WTC11 (cell line): ENCODE results near the gene CFAP97. TPM values are rescaled to one million over a fixed set of nuclear protein-coding genes. Genes with fewer than 3 reads are reported as not detected.
A peak's percentile ranks its signal among the peaks of the same experiment; 100 is the strongest.

Experiments
- ATAC-seq: fragments of 200-7000 bp; cut with Tn5 transposase; 2 replicates; pipeline ENCODE4 v1.10.0; 2021; ENCODE audit warnings: mild to moderate bottlenecking, moderate library complexity
- CTCF ChIA-PET: fragments of 300-600 bp; sonication (Branson Sonifier 250); formaldehyde crosslinking; loops from one replicate; lab custom pipeline; 2021; ENCODE audit warnings: antibody characterized with exemption; lab: Charles Lee
- POLR2A ChIA-PET: fragments of 350-600 bp; sonication (Branson Sonifier 250); formaldehyde crosslinking; loops from one replicate; lab custom pipeline; 2021; ENCODE audit warnings: antibody characterized with exemption; lab: Charles Lee
- DNase-seq: peaks from one replicate; pipeline ENCODE4 v3.0.0; 2021; ENCODE audit warnings: low spot score
- H3K27ac Mint-ChIP-seq: 2 replicates; pipeline ENCODE4 v1.8.0; 2021; ENCODE audit warnings: mixed read lengths
- H3K27me3 Mint-ChIP-seq: 2 replicates; pipeline ENCODE4 v1.8.0; 2021; ENCODE audit warnings: low read depth, mild to moderate bottlenecking, moderate library complexity, mixed read lengths
- H3K36me3 Mint-ChIP-seq: 2 replicates; pipeline ENCODE4 v1.8.0; 2021; ENCODE audit warnings: mixed read lengths
- H3K4me1 Mint-ChIP-seq: 2 replicates; pipeline ENCODE4 v1.8.0; 2022; ENCODE audit warnings: mixed read lengths
- H3K4me3 Mint-ChIP-seq: 2 replicates; pipeline ENCODE4 v1.8.0; 2021; ENCODE audit warnings: mild to moderate bottlenecking, moderate library complexity, mixed read lengths
- H3K9me3 Mint-ChIP-seq: 2 replicates; pipeline ENCODE4 v1.8.0; 2021; ENCODE audit warnings: mixed read lengths
- AFF4 ChIP-seq: sonication (generic); formaldehyde crosslinking; IDR thresholded peaks from 2 replicates; pipeline ENCODE4 v1.8.1; 2023; ENCODE audit warnings: mild to moderate bottlenecking, missing genetic modification reagents, borderline replicate concordance
- ATF2 ChIP-seq: sonication (generic); formaldehyde crosslinking; IDR thresholded peaks from 2 replicates; pipeline ENCODE4 v1.8.1; 2022; ENCODE audit warnings: low read depth, missing genetic modification reagents, borderline replicate concordance
- CREB1 ChIP-seq: sonication (generic); formaldehyde crosslinking; IDR thresholded peaks from 2 replicates; pipeline ENCODE4 v1.8.0; 2023; ENCODE audit warnings: mild to moderate bottlenecking, missing genetic modification reagents
- EMX1 ChIP-seq: fragments of 250-450 bp; sonication (Bioruptor Pico); IDR thresholded peaks from 2 replicates; pipeline ENCODE4 v1.8.0; 2021; ENCODE audit warnings: mild to moderate bottlenecking
- FOXJ3 ChIP-seq: sonication (generic); formaldehyde crosslinking; IDR thresholded peaks from 2 replicates; pipeline ENCODE4 v1.9.0; 2021; ENCODE audit warnings: missing genetic modification reagents, mild to moderate bottlenecking, borderline replicate concordance
- FOXK1 ChIP-seq: sonication (generic); formaldehyde crosslinking; IDR thresholded peaks from 2 replicates; pipeline ENCODE4 v1.8.0; 2022; ENCODE audit warnings: mild to moderate bottlenecking, moderate library complexity, missing genetic modification reagents
- HMGA2 ChIP-seq: fragments of 250-450 bp; sonication (Bioruptor Pico); IDR thresholded peaks from 2 replicates; pipeline ENCODE4 v1.4.0; 2021; ENCODE audit warnings: mild to moderate bottlenecking, moderate library complexity
- IRF2 ChIP-seq: sonication (generic); formaldehyde crosslinking; IDR thresholded peaks from 2 replicates; pipeline ENCODE4 v1.8.0; 2022; ENCODE audit warnings: low read depth, missing genetic modification reagents, borderline replicate concordance
- JUN ChIP-seq: sonication (generic); formaldehyde crosslinking; IDR thresholded peaks from 2 replicates; pipeline ENCODE4 v1.8.0; 2023; ENCODE audit warnings: mild to moderate bottlenecking, missing genetic modification reagents
- NFYB ChIP-seq: sonication (generic); formaldehyde crosslinking; conservative IDR thresholded peaks from 2 replicates; pipeline ENCODE4 v1.8.0; 2022; ENCODE audit warnings: low read depth, missing genetic modification reagents
- NR3C1 ChIP-seq: sonication (generic); formaldehyde crosslinking; conservative IDR thresholded peaks from 2 replicates; pipeline ENCODE4 v1.8.1; 2023; ENCODE audit warnings: low read depth, mild to moderate bottlenecking, missing genetic modification reagents
- SMAD3 ChIP-seq: sonication (generic); formaldehyde crosslinking; IDR thresholded peaks from 2 replicates; pipeline ENCODE4 v1.8.0; 2022; ENCODE audit warnings: missing genetic modification reagents, mild to moderate bottlenecking, borderline replicate concordance
- TEAD4 ChIP-seq: sonication (generic); formaldehyde crosslinking; IDR thresholded peaks from 2 replicates; pipeline ENCODE4 v1.8.0; 2022; ENCODE audit warnings: mild to moderate bottlenecking, missing genetic modification reagents
- ZMAT4 ChIP-seq: fragments of 250-450 bp; sonication (Bioruptor Pico); IDR thresholded peaks from 2 replicates; pipeline ENCODE4 v1.9.0; 2021; ENCODE audit warnings: mild to moderate bottlenecking
- ZNF423 ChIP-seq: fragments of 250-450 bp; sonication (Bioruptor Pico); IDR thresholded peaks from 2 replicates; pipeline ENCODE4 v2.1.2; 2022; ENCODE audit warnings: mild to moderate bottlenecking, moderate library complexity
- ZNF671 ChIP-seq: fragments of 250-450 bp; sonication (Bioruptor Pico); IDR thresholded peaks from 2 replicates; pipeline ENCODE4 v1.8.0; 2021; ENCODE audit warnings: mild to moderate bottlenecking
- total RNA-seq: library from RNA; stranded (reverse); gene quantifications from 3 replicates; pipeline ENCODE4 v1.2.3, GENCODE V29; 2021
- TF ChIP-seq, protein P1 (sequence below): fragments of 250-450 bp; sonication (Bioruptor Pico); IDR thresholded peaks from 2 replicates; pipeline ENCODE4 v1.8.0; 2021; ENCODE audit warnings: mild to moderate bottlenecking
- TF ChIP-seq, protein P2 (sequence below): fragments of 250-450 bp; sonication (Bioruptor Pico); IDR thresholded peaks from 2 replicates; pipeline ENCODE4 v2.1.2; 2022; ENCODE audit warnings: mild to moderate bottlenecking, moderate library complexity
- TF ChIP-seq, protein P3 (sequence below): sonication (generic); formaldehyde crosslinking; IDR thresholded peaks from 2 replicates; pipeline ENCODE4 v1.8.0; 2022; ENCODE audit warnings: mild to moderate bottlenecking, missing genetic modification reagents
- TF ChIP-seq, protein P4 (sequence below): sonication (generic); formaldehyde crosslinking; IDR thresholded peaks from 2 replicates; pipeline ENCODE4 v1.8.0; 2022; ENCODE audit warnings: missing genetic modification reagents

Gene CFAP97
- total RNA-seq, 1 experiment from 2014 or later = 40.3 TPM

GRCh38 chr4:185127021-185127925 lies 76.5 kb downstream of the CFAP97 start (continued):
- TF ChIP-seq, protein P1, sequence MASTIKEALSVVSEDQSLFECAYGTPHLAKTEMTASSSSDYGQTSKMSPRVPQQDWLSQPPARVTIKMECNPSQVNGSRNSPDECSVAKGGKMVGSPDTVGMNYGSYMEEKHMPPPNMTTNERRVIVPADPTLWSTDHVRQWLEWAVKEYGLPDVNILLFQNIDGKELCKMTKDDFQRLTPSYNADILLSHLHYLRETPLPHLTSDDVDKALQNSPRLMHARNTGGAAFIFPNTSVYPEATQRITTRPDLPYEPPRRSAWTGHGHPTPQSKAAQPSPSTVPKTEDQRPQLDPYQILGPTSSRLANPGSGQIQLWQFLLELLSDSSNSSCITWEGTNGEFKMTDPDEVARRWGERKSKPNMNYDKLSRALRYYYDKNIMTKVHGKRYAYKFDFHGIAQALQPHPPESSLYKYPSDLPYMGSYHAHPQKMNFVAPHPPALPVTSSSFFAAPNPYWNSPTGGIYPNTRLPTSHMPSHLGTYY = no peak
- TF ChIP-seq NFYB (CRISPR knock-in tag) = no peak
- TF ChIP-seq SMAD3 (CRISPR knock-in tag) = no peak
- no peak for TF ChIP-seq EMX1 (CRISPR knock-in tag)
- no peak for TF ChIP-seq ZNF671 (CRISPR knock-in tag)
- no peak for TF ChIP-seq AFF4 (CRISPR knock-in tag)
- no peak for TF ChIP-seq NR3C1 (CRISPR knock-in tag)
- TF ChIP-seq CREB1 (CRISPR knock-in tag) = no peak; the same call in 1 of the 2 replicates
- peak; percentile 41; the same call in 1 of the 2 replicates for TF ChIP-seq FOXK1
- no peak for TF ChIP-seq HMGA2
- TF ChIP-seq, protein P2, sequence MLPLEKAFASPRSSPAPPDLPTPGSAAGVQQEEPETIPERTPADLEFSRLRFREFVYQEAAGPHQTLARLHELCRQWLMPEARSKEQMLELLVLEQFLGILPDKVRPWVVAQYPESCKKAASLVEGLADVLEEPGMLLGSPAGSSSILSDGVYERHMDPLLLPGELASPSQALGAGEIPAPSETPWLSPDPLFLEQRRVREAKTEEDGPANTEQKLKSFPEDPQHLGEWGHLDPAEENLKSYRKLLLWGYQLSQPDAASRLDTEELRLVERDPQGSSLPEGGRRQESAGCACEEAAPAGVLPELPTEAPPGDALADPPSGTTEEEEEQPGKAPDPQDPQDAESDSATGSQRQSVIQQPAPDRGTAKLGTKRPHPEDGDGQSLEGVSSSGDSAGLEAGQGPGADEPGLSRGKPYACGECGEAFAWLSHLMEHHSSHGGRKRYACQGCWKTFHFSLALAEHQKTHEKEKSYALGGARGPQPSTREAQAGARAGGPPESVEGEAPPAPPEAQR = no peak
- no peak for TF ChIP-seq FOXJ3 (CRISPR knock-in tag)
- 0 out of 2 replicates have a peak, but pooled peaks have one; percentile 13 for TF ChIP-seq ZNF423 (CRISPR knock-in tag)

- Mint-ChIP-seq H3K4me1 (peaks cover 20% of the 10 kb centered on the region), H3K36me3 (peaks cover 10% of the 10 kb centered on the region), H3K4me3 (no peak overlapping the region), H3K27me3 (peaks cover 18% of the 10 kb centered on the region), H3K9me3 (peaks cover 3% of the 10 kb centered on the region), H3K27ac (no peak overlapping the region)
- no peak for DNase-seq
- ATAC-seq = no peak
- CTCF ChIA-PET = interaction anchor here (0.8 kb wide), 1 partner anchor 28 kb away, joined by 3 read pairs; no protein-coding TSS in a partner anchor
- POLR2A ChIA-PET = no interaction called here
- no peak for TF ChIP-seq ATF2 (CRISPR knock-in tag)
- TF ChIP-seq ZNF423 (CRISPR knock-in tag) = no peak
- TF ChIP-seq IRF2 = no peak
- no peak for TF ChIP-seq JUN (CRISPR knock-in tag)
- TF ChIP-seq, protein P3, sequence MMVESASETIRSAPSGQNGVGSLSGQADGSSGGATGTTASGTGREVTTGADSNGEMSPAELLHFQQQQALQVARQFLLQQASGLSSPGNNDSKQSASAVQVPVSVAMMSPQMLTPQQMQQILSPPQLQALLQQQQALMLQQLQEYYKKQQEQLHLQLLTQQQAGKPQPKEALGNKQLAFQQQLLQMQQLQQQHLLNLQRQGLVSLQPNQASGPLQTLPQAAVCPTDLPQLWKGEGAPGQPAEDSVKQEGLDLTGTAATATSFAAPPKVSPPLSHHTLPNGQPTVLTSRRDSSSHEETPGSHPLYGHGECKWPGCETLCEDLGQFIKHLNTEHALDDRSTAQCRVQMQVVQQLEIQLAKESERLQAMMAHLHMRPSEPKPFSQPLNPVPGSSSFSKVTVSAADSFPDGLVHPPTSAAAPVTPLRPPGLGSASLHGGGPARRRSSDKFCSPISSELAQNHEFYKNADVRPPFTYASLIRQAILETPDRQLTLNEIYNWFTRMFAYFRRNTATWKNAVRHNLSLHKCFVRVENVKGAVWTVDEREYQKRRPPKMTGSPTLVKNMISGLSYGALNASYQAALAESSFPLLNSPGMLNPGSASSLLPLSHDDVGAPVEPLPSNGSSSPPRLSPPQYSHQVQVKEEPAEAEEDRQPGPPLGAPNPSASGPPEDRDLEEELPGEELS (CRISPR knock-in tag) = no peak
- no peak for TF ChIP-seq TEAD4 (CRISPR knock-in tag)
- TF ChIP-seq ZMAT4 (CRISPR knock-in tag) = no peak
- TF ChIP-seq, protein P4, sequence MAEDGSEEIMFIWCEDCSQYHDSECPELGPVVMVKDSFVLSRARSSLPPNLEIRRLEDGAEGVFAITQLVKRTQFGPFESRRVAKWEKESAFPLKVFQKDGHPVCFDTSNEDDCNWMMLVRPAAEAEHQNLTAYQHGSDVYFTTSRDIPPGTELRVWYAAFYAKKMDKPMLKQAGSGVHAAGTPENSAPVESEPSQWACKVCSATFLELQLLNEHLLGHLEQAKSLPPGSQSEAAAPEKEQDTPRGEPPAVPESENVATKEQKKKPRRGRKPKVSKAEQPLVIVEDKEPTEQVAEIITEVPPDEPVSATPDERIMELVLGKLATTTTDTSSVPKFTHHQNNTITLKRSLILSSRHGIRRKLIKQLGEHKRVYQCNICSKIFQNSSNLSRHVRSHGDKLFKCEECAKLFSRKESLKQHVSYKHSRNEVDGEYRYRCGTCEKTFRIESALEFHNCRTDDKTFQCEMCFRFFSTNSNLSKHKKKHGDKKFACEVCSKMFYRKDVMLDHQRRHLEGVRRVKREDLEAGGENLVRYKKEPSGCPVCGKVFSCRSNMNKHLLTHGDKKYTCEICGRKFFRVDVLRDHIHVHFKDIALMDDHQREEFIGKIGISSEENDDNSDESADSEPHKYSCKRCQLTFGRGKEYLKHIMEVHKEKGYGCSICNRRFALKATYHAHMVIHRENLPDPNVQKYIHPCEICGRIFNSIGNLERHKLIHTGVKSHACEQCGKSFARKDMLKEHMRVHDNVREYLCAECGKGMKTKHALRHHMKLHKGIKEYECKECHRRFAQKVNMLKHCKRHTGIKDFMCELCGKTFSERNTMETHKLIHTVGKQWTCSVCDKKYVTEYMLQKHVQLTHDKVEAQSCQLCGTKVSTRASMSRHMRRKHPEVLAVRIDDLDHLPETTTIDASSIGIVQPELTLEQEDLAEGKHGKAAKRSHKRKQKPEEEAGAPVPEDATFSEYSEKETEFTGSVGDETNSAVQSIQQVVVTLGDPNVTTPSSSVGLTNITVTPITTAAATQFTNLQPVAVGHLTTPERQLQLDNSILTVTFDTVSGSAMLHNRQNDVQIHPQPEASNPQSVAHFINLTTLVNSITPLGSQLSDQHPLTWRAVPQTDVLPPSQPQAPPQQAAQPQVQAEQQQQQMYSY (CRISPR knock-in tag) = no peak
Observed at GRCh38 chr4:185124006-185124405, 79.8 kb downstream of the CFAP97 start.
